SK-N-SH (cell line): ENCODE data around the gene CDH12.

Source experiments
- CHD2 ChIP-seq: fragments of 150-350 bp; IDR thresholded peaks from 2 replicates; pipeline ENCODE4 v1.6.1; 2018; ENCODE audit warnings: low read length; ENCODE audit not compliant: partially characterized antibody
- EP300 ChIP-seq, 2 experiments: IDR thresholded peaks; 2 replicates each; pipeline versions ENCODE4 v1.4.0 to v1.6.1; 2012; ENCODE audit warnings: borderline replicate concordance in 1 of 2, low read depth in 1 of 2, low read length in 1 of 2
- GABPA ChIP-seq: IDR thresholded peaks from 2 replicates; pipeline ENCODE4 v1.4.0; 2012; ENCODE audit warnings: low read depth, mild to moderate bottlenecking
- MXI1 ChIP-seq: IDR thresholded peaks from 2 replicates; pipeline ENCODE4 v1.6.1; 2012; ENCODE audit warnings: mild to moderate bottlenecking, low read depth, low read length, improper control_type of control experiment
- POLR2AphosphoS5 ChIP-seq: IDR thresholded peaks from 2 replicates; pipeline ENCODE4 v1.6.1; 2012; ENCODE audit warnings: low read depth, low read length
- TAF1 ChIP-seq: IDR thresholded peaks from 2 replicates; pipeline ENCODE4 v1.6.1; 2012; ENCODE audit warnings: low read depth, mild to moderate bottlenecking, low read length, moderate library complexity, borderline replicate concordance
- TEAD4 ChIP-seq: IDR thresholded peaks from 2 replicates; pipeline ENCODE4 v1.4.0; 2012; ENCODE audit warnings: mild to moderate bottlenecking, borderline replicate concordance; ENCODE audit not compliant: insufficient read depth
- YY1 ChIP-seq: IDR thresholded peaks from 2 replicates; pipeline ENCODE4 v1.4.0; 2012; ENCODE audit warnings: low read depth, mild to moderate bottlenecking
- TF ChIP-seq, protein P1 (sequence below): fragments of 200-600 bp; sonication (generic); IDR thresholded peaks from 2 replicates; pipeline ENCODE4 v1.6.1; 2017; ENCODE audit warnings: antibody characterized with exemption, mild to moderate bottlenecking, moderate library complexity
- TF ChIP-seq, protein P2 (sequence below): IDR thresholded peaks from 2 replicates; pipeline ENCODE4 v1.6.1; 2012; ENCODE audit warnings: mild to moderate bottlenecking, low read depth, low read length, moderate library complexity
- TF ChIP-seq, protein P3 (sequence below): fragments of 150-350 bp; IDR thresholded peaks from 2 replicates; pipeline ENCODE4 v1.6.1; 2017; ENCODE audit warnings: antibody characterized with exemption, low read length, low read depth, borderline replicate concordance
- TF ChIP-seq, protein P4 (sequence below): IDR thresholded peaks from 2 replicates; pipeline ENCODE4; 2012

DNA sequence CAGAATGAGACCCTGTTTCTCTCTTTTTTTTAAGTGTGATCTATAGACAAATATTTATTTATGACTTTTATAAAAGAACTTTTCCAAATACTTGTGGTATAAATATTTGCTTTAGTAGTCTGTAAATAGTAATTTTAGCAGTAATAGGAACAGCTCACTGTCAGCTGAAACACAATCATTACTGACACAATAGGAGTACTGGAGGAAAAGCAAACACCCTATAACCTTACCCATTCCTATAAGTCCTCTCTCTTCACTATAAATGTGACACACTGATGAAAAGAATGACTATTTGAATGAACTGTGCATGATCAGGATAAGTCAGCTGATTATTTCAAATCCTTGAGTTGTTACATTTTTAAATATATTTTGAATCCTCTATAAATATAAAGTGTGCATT lies 72.4 kb downstream of the CDH12 start:
- TF ChIP-seq, protein P1, sequence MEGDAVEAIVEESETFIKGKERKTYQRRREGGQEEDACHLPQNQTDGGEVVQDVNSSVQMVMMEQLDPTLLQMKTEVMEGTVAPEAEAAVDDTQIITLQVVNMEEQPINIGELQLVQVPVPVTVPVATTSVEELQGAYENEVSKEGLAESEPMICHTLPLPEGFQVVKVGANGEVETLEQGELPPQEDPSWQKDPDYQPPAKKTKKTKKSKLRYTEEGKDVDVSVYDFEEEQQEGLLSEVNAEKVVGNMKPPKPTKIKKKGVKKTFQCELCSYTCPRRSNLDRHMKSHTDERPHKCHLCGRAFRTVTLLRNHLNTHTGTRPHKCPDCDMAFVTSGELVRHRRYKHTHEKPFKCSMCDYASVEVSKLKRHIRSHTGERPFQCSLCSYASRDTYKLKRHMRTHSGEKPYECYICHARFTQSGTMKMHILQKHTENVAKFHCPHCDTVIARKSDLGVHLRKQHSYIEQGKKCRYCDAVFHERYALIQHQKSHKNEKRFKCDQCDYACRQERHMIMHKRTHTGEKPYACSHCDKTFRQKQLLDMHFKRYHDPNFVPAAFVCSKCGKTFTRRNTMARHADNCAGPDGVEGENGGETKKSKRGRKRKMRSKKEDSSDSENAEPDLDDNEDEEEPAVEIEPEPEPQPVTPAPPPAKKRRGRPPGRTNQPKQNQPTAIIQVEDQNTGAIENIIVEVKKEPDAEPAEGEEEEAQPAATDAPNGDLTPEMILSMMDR: no peak
- TF ChIP-seq CHD2 (no peak), TEAD4 (no peak), YY1 (no peak), POLR2AphosphoS5 (no peak), TAF1 (no peak), MXI1 (no peak), GABPA (no peak), EP300 (IDR thresholded peaks at IDR 0.05; ENCODE audit: borderline replicate concordance in 1 of 2, low read depth in 1 of 2, low read length in 1 of 2) (no peak)
- TF ChIP-seq, protein P2, sequence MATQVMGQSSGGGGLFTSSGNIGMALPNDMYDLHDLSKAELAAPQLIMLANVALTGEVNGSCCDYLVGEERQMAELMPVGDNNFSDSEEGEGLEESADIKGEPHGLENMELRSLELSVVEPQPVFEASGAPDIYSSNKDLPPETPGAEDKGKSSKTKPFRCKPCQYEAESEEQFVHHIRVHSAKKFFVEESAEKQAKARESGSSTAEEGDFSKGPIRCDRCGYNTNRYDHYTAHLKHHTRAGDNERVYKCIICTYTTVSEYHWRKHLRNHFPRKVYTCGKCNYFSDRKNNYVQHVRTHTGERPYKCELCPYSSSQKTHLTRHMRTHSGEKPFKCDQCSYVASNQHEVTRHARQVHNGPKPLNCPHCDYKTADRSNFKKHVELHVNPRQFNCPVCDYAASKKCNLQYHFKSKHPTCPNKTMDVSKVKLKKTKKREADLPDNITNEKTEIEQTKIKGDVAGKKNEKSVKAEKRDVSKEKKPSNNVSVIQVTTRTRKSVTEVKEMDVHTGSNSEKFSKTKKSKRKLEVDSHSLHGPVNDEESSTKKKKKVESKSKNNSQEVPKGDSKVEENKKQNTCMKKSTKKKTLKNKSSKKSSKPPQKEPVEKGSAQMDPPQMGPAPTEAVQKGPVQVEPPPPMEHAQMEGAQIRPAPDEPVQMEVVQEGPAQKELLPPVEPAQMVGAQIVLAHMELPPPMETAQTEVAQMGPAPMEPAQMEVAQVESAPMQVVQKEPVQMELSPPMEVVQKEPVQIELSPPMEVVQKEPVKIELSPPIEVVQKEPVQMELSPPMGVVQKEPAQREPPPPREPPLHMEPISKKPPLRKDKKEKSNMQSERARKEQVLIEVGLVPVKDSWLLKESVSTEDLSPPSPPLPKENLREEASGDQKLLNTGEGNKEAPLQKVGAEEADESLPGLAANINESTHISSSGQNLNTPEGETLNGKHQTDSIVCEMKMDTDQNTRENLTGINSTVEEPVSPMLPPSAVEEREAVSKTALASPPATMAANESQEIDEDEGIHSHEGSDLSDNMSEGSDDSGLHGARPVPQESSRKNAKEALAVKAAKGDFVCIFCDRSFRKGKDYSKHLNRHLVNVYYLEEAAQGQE: no peak
- TF ChIP-seq, protein P3, sequence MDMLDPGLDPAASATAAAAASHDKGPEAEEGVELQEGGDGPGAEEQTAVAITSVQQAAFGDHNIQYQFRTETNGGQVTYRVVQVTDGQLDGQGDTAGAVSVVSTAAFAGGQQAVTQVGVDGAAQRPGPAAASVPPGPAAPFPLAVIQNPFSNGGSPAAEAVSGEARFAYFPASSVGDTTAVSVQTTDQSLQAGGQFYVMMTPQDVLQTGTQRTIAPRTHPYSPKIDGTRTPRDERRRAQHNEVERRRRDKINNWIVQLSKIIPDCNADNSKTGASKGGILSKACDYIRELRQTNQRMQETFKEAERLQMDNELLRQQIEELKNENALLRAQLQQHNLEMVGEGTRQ: no peak
- TF ChIP-seq, protein P4, sequence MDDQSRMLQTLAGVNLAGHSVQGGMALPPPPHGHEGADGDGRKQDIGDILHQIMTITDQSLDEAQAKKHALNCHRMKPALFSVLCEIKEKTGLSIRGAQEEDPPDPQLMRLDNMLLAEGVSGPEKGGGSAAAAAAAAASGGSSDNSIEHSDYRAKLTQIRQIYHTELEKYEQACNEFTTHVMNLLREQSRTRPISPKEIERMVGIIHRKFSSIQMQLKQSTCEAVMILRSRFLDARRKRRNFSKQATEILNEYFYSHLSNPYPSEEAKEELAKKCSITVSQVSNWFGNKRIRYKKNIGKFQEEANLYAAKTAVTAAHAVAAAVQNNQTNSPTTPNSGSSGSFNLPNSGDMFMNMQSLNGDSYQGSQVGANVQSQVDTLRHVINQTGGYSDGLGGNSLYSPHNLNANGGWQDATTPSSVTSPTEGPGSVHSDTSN: no peak
